NCI-H510A treated with DMSO at 0.1 percent for 48 hours (cell line): ENCODE data around the gene CRACR2B.

ENCODE experiments used
- DNase-seq: peaks from one replicate; lab custom pipeline; 2025; lab: John Stamatoyannopoulos, UW

The CRACR2B gene

DNA sequence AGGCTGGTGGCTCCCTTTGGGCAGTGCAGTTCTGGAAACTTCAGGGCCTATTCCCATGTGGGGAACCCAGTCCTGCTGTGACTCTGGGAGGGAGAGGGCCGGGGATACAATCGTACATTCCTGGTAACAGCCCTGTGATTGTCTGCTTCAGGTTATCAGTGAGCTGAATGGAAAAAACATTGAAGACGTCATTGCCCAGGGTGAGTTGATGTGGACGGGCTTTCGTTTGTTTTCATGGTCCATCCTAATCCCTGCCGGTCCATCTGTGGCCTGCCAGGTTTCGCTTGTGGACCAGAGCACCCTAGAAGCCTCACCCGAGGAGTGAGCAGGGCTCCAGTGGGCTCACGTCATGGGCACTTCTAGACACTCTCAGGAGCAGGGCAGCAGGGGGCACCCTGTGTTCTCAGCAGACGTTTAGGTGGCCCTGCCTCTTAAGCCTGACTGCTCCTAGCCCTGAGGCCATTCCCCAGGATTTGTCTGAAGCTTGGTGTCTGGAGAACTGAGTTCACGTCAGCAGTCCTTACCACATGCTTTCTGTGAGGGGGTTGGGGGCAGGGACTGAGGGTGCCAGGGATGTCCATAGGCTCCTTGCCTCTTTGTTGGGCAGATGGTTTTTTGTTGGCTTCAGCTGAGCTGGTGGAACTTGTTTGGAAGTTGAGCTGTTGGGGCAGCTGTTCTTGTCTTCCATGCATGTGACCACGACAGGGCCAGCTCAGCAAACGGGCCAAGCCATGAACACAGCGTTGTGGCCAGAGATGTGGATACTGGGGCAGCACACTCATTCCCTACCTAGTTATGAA, 16.1 kb upstream of the CRACR2B start:
- no peak for DNase-seq

DNA sequence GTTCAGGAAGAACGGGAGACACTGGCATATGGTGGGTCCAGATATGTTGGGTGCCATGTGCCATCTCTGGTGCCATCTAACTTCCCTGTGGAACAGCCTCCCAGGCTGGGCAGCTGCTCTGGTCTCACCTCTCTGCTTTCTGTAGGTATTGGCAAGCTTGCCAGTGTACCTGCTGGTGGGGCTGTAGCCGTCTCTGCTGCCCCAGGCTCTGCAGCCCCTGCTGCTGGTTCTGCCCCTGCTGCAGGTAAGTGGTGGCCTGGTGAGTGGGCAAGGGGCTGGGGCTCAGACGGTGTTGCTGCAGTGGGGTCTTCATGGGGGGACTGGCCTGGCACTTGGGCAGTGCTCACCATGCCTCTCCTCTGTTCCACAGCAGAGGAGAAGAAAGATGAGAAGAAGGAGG, 15.3 kb upstream of the CRACR2B start:
- no peak for DNase-seq

DNA sequence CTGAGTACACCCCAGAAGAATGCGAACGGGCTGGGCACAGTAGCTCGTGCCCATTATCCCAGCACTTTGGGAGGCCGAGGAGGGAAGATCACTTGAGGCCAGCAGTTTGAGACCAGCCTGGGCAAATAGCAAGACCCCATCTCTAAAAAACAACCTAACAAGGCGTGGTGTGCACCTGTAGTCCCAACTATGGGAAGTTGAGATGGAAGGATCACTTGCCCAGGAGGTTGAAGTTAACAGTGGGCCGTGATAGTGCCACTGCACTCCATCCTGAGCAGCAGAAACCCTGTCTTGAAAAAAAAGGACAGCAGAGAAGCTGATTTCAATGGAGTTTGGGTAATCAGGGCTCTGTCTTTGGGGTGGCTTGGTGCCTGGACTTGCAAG, 14.7 kb upstream of the CRACR2B start:
- no peak for DNase-seq

DNA sequence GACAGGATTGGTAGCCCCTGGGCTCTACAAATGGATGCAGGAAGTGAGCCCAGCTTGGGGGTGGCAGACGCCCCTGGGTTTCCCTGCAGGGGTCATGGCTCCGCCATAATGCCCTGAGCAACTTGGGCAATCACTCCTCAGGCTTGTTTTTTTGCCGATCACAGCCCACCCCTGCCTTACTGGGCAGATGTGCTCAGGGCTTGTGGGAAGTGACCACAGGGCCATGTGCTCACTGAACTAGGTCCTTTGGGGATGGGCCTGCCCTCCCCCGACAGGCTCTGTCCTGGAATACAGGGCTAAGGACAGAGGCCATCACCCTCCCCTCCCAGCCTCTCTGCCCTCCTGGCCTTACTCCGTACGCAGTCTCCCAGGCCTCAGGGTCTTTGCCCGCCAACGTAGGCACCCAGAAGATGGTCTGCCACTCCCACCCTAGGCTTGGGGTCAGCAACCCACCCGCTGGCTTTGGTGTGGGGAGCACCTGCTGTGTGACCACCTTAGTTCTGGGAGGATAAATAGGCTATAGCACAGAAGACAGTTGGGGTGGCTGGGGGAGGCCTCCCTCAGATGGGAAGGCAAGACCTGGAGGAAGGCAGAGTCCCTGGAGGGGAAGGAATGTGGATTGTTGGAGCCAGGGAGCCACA, 14.1 kb upstream of the CRACR2B start:
- DNase-seq = no peak

DNA sequence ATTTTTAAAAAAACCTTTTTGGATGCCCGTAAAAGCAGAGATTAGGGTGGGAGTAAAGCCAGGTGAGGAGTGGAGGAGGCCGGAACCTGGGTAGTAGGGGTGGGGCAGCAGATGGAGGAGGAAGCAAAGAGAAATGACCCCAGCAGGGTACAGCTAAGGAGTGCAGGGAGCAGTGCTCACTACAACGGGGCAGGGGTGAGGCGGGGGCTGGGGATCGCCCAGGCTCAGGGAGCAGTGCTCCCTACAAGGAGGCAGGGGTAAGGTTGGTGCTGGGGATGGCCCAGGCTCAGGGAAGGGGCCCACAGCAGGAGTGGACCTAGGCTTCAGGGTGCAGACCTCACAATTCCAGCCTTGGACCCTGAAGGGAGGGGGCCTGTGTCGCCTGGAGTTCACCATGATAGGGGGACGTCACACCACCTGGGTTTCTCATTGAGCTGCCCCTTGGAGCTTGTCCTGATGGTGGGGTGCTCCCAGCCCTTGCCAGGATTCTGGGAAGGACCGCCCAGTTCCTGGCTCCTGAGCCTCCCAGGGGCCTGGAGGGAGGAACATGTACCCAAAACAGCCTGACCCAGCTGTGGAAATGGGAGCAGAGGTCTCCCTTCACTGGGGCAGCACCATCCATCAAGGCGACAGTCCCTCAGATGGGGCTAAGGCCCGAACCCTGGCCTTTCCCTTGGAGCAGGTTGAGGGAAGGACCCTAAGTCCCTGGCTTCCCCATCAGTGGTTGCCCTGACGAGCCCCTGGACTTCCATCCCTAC, 11.9 kb upstream of the CRACR2B start:
- DNase-seq = no peak

DNA sequence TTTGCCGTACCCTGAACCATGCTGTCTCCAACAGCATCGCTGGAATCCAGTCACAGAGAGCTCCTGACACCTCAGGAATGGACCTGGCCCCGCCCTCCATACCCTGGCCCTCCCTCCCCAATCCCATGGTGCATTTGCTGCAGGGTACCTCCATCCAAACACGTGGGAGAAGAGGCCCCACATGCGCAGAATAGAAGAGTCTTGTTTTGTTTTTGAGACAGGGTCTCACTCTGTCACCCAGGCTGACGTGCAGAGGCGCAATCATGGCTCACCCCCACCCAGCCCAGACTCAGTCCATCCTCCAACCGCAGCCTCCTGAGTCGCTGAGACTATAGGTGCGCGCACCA, 11.3 kb upstream of the CRACR2B start:
- DNase-seq = no peak

DNA sequence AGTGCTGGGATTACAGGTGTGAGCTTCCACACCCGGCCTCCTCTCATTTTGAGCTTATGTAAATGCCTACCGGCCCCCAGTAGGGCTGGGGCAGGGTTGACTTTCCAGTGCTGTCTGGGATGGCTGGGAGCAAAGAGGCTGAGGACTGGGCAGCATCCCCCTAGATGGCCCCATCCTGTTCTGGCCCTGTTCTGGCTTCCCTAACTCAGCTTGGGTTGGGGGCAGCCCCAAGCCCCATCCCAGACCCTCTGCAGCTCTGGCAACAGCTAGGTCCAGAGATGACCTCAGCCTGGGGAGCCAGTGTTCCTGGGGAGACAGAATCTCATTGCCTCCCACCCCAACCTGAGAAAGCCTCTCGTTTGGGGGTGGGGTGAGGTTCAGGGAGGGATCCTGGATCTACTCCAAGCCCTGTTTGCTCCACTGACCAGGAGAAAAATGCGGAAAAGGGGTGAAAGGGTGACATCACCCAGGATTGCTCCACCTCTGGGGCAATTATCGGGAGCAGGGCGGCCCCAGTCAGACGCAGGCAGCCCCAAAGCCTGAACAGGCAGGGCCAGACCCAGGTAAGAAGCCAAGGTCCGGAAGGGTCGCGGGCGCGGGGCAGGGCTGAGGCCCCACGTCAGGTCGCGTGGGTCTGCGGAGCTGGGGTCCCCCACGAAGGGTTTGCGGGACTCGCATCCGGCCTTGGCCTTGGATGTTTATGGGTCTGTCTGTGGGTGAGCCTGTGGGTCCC, 9.2 kb upstream of the CRACR2B start, which contains the start of gene PNPLA2:
PNPLA2 (plus strand) TSS at position 519 of the 733 bp plus-strand sequence. CDS start 805 bp downstream, outside the sequence.
- no peak for DNase-seq

DNA sequence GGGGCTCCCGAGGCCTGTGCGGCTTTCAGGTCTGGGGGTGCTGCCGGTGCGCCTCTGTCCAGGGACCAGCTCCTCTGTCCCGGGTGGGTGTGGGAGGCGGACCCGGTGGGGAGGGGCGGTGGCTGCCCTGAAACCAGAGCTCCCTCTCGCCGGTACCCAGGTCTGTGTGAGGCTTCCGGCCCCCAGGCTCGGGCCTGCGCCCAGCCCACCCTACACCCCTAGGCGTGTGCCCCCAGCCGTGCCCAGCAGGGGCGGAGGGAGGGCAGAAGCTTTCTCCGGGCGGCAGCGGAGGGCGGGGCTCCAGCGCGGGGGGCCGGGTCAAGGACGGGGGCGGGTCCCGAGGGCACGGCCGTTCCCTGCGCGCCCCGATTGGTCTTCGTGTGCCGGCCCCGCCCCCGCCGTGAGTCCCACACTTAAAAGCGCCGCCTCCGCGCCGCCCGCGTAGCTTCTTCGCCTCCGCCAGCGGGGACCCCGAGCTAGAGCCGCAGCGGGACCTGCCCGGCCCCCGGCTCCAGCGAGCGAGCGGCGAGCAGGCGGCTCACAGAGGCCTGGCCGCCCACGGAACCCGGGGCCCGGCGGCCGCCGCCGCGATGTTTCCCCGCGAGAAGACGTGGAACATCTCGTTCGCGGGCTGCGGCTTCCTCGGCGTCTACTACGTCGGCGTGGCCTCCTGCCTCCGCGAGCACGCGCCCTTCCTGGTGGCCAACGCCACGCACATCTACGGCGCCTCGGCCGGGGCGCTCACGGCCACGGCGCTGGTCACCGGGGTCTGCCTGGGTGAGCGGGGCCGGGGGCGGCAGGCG, 8.4 kb upstream of the CRACR2B start:
- DNase-seq = peak; percentile 44

DNA sequence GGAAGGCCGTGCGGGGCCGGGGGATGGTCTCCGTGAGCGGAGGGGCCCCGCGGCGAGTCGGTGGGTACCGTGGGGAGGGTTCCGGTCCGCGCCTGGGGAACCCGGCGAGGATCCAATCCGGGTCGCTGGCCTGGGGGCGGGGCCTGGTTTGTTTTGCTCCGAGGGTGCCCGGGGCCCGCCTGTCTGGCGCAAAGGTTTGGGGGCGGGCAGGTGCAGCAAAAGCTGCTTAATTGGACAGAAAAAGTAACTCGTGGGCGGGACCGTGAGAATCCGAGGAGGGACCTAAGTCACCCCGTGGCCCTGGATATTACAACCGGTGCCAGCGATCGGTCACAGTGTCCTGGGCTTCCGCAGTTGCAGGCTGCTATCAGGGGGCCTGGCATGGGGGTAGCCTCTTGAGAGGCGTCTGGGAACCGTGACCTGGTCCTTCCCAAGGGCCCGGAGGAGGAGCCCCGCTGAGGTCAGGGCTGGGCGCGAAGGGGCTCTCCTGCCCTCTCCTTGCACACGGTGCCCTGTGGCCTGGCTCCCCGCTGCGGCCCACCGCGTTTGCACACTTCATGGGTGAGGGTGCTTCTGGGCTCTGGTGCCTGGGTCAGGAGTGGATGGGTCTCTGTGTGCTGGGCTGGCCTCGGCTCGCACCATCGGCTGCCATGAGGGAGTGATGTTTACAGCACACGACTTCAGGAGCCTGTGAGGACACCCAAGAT, 7.6 kb upstream of the CRACR2B start:
- DNase-seq = peak; percentile 71

DNA sequence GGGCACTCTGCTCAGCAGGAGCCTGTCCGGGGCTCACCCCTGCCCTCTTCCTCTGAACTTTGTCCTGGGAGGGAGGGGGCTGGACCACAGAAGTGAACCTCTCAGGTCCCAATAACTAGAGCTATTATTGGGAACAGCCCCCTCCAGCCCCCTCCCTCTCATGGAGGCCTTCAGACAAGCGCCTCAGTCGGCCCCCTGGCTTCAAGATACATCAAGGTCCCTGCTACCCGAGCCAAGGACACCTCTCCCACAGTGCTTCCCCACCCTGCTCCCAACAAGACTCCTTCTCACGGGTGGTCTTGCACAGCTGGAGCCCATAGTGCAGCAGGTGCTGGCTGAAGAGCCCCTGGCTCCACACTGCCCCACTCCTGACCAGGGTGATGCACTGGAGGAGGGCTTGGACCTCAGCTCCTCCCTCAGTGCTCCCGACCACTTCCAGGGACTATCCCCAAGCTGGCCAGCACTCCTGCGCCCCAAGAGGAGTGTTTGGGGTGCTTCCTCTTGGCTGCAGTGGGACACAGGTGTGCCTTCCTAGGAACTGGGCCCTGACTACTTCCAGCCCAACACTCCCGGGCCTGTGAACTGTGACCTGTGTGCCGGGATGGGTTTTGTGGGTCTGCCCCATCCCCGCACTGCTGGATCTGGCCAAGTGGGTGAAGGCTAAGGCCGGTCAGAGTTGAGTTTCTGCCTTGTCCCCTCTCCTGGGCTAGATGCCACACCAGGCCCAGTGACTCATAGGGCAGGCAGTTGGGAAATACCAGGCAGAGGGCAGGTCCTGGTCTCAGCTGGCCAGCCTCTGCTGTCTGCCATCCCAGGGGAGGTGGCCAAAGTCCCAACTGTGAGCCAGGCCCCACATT, 6.8 kb upstream of the CRACR2B start:
- DNase-seq = no peak

DNA sequence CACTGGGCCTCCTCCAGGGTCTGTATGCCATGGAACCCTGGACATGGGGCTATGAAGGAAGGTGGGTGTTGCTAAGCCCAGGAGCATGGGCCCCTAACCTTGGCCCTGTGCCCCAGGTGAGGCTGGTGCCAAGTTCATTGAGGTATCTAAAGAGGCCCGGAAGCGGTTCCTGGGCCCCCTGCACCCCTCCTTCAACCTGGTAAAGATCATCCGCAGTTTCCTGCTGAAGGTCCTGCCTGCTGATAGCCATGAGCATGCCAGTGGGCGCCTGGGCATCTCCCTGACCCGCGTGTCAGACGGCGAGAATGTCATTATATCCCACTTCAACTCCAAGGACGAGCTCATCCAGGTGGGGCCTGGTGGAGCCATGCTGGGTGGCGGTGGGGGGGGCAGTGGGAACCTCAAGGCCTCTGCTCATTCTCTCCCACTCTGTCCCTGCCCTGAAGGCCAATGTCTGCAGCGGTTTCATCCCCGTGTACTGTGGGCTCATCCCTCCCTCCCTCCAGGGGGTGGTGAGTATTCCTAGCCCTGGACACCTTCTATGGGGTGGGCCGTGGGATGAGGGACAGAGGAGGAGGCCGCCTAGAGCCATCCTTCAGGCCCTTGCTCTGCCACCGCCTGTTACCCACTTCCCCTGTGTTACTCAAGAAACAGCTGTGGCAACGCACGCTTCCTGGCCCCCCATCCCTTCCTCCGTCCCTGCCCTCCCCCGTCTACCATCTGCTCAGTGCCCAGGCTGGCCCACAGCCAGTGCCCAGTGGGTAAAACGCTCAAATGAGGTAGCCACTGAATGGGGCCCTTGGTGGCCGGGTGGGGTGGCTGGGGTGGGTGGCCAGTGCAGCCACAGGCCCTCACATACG, 6.0 kb upstream of the CRACR2B start:
- DNase-seq = no peak

DNA sequence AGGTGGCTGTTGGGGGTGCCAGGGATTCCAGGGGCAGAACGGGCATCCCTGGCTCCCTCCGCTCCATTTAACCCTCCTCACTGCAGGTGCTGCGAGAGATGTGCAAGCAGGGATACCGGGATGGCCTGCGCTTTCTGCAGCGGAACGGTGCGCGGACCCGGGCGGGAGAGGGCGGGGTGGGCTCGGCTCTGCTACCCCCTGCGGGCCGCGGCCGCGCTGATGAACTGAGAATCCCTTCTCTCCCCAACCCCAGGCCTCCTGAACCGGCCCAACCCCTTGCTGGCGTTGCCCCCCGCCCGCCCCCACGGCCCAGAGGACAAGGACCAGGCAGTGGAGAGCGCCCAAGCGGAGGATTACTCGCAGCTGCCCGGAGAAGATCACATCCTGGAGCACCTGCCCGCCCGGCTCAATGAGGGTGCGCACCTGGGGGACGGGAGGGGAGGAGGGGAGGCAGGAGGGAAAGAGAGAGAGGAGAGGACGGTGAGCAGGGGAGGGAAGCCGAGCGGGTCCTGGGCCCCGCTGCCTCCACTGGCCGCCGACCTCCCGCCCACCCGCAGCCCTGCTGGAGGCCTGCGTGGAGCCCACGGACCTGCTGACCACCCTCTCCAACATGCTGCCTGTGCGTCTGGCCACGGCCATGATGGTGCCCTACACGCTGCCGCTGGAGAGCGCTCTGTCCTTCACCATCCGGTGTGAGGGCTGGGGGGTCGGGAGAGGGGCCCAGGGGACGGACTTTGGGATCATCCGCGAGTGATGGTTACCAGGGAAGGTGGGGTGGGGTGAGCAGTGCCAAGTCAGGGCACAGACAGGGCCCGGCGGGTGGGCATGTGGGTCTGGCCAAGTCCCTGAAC, 4.1 kb upstream of the CRACR2B start:
- DNase-seq = peak; percentile 25

DNA sequence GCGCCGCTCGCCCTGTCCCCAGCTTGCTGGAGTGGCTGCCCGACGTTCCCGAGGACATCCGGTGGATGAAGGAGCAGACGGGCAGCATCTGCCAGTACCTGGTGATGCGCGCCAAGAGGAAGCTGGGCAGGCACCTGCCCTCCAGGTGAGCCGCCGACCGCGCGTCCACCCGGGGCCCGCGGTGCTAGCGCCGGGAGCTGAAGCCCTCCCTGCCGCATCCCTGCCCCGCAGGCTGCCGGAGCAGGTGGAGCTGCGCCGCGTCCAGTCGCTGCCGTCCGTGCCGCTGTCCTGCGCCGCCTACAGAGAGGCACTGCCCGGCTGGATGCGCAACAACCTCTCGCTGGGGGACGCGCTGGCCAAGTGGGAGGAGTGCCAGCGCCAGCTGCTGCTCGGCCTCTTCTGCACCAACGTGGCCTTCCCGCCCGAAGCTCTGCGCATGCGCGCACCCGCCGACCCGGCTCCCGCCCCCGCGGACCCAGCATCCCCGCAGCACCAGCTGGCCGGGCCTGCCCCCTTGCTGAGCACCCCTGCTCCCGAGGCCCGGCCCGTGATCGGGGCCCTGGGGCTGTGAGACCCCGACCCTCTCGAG, 3.3 kb upstream of the CRACR2B start:
- peak; percentile 74 for DNase-seq

DNA sequence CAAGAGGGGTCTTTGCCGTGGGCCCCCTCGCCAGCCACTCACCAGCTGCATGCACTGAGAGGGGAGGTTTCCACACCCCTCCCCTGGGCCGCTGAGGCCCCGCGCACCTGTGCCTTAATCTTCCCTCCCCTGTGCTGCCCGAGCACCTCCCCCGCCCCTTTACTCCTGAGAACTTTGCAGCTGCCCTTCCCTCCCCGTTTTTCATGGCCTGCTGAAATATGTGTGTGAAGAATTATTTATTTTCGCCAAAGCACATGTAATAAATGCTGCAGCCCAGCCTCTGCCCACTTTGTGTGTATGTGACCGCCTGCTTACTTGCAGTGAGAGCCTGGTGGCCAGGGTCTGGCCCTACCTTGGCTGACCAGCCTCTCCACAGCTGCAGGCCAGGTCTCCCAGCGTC, 2.8 kb upstream of the CRACR2B start:
- peak; percentile 21 for DNase-seq

DNA sequence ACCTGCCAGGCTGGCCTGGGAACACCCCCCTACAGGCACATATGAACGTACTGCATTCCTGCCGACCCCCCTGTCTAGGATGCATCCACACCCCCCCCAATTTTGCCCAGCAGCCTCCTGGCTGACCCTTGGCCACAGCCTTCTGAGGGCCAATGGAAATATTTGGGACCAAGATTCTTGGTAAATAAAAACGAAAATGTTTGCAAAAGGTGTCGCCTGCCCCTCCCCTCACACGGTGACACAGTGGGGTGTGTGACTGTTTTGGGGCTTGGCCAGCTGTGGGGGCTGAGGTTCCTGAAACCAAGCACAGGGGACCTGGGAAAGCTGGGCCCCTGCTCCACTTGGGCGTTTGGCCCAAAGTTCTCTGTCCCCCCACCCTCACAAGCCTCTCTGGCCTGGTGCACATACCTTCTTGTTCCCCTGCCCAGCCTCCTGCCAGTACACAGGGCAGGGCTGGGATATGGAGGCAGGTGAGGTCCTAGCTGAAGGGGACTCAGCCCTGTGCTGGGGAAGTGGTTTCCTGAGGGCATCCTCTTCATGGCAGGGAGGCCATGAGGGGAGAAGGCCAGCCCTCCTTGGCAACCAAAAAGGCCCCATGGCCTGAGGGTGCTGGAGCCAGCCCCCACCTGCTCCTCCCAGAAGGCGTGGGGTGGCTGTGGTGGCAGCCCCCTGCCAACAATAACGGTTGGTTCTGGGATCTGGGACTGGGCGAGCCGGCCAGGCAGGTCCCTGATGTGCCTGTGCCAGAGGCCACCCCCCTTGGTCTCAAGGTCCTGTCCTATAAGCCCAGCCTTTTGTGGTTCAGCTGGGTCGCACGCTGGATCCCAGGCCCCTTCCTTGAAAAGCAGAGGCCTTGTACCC, 2.1 kb upstream of the CRACR2B start:
- DNase-seq = no peak

DNA sequence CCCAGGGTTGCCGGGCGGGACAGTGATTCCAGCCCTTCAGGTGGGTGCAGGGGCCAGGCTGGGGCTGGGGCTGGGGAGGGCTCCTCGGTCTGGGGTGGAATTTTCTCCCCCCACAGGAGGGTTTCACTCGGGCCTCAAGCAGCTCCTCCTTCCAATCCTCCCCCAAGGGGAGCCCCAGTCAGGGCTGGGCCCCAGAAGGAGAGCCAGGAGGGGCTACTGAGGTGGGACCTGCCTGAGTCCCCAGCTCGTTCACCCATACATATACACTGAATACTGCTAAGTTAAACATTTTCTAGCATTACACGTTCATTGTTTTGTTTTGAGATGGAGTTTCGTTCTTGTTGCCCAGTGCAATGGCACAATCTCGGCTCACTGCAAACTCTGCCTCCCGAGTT, 1.5 kb upstream of the CRACR2B start:
- no peak for DNase-seq

DNA sequence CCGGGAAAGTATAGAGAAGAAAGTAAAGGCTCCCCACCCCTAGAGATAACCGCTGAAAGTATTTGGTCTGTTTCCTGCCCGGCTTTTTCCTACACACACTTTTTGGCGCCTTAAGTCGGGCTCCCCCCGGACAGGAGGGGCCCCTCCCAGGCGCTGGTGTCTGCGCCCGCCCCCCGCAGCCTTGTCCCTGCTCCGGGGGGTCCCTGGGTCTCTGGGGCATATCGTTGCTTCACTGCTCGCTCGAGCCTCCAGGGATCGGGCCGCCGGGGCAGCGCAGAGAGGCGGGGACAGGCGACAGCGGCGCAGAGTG, 928 bp upstream of the CRACR2B start:
- no peak for DNase-seq
